IMR-90 (cell line): ENCODE measurements around the gene RIF1. TPM values are rescaled to one million over a fixed set of nuclear protein-coding genes. Genes with fewer than 3 reads are reported as not detected.

Source experiments
- ATAC-seq: fragments of 200-7000 bp; cut with Tn5 transposase; 2 replicates; pipeline ENCODE4 v1.9.1; 2020; ENCODE audit warnings: low read depth, mild to moderate bottlenecking, moderate library complexity
- Bru-seq: library from RNA; stranded (reverse); fragments of 400-500 nt; gene quantifications from one replicate; lab custom pipeline; 2021; lab: Mats Ljungman, UMichigan
- BruChase-seq, 2 experiments: library from RNA; stranded (reverse); fragments of 400-500 nt; gene quantifications; one replicate each; lab custom pipeline; 2021; lab: Mats Ljungman, UMichigan
- BruUV-seq: library from RNA; stranded (reverse); fragments of 400-500 nt; replicated peaks from 2 replicates; lab custom pipeline; 2021; lab: Mats Ljungman, UMichigan
- CTCF ChIA-PET: fragments of 300-600 bp; formaldehyde crosslinking; extraction: SDS; loops from one replicate; lab custom pipeline; 2021; ENCODE audit warnings: antibody characterized with exemption; lab: Yijun Ruan, JAX
- POLR2A ChIA-PET: fragments of 300-600 bp; sonication (Branson Sonifier 250); formaldehyde crosslinking; loops from one replicate; lab custom pipeline; 2022; ENCODE audit warnings: antibody characterized with exemption; ENCODE audit not compliant: unreplicated experiment; lab: Charles Lee
- DNase-seq: peaks from one replicate; pipeline ENCODE4 v3.0.0; 2013
- H2AFZ ChIP-seq: replicated peaks from 2 replicates; pipeline ENCODE3; 2013; ENCODE audit warnings: low read length, mild to moderate bottlenecking; ENCODE audit not compliant: poor library complexity
- H2AK5ac ChIP-seq: 2 replicates; pipeline ENCODE4 v1.6.1; 2013; ENCODE audit warnings: low read depth, low read length, inconsistent platforms
- H2AK9ac ChIP-seq: replicated peaks from 2 replicates; pipeline ENCODE3; 2013; ENCODE audit warnings: mild to moderate bottlenecking, low read depth, low read length, moderate library complexity; ENCODE audit not compliant: poor library complexity
- H2BK120ac ChIP-seq: 2 replicates; pipeline ENCODE4 v1.6.1; 2013; ENCODE audit warnings: low read depth, low read length, inconsistent platforms
- H2BK15ac ChIP-seq: 3 replicates; pipeline ENCODE4 v1.6.1; 2013; ENCODE audit warnings: low read depth, low read length, inconsistent platforms
- H2BK20ac ChIP-seq: 2 replicates; pipeline ENCODE4 v1.6.1; 2013; ENCODE audit warnings: low read depth, mild to moderate bottlenecking, inconsistent platforms, low read length, moderate library complexity
- H2BK5ac ChIP-seq: 2 replicates; pipeline ENCODE4 v1.6.1; 2013; ENCODE audit warnings: mild to moderate bottlenecking, low read depth, low read length, inconsistent platforms; ENCODE audit not compliant: poor library complexity, severe bottlenecking
- H3K14ac ChIP-seq: replicated peaks from 2 replicates; pipeline ENCODE4 v1.6.1; 2013; ENCODE audit warnings: low read depth, low read length, inconsistent platforms
- H3K18ac ChIP-seq: 2 replicates; pipeline ENCODE4 v1.6.1; 2013; ENCODE audit warnings: low read depth, low read length, control low read depth
- H3K23ac ChIP-seq: 2 replicates; pipeline ENCODE4 v1.6.1; 2013; ENCODE audit warnings: low read depth, low read length, inconsistent platforms
- H3K27ac ChIP-seq: 2 replicates; pipeline ENCODE4 v1.5.1; 2013; ENCODE audit warnings: mild to moderate bottlenecking, control low read depth, low read length; ENCODE audit not compliant: insufficient read depth
- H3K27me3 ChIP-seq: 2 replicates; pipeline ENCODE4 v1.6.1; 2013; ENCODE audit warnings: low read length; ENCODE audit not compliant: control insufficient read depth, insufficient read depth
- H3K36me3 ChIP-seq: 2 replicates; pipeline ENCODE4 v1.6.1; 2013; ENCODE audit warnings: low read length, mixed read lengths; ENCODE audit not compliant: control insufficient read depth, insufficient read depth
- H3K4ac ChIP-seq: 2 replicates; pipeline ENCODE4 v1.6.1; 2013; ENCODE audit warnings: low read depth, low read length, inconsistent platforms
- H3K4me1 ChIP-seq: 2 replicates; pipeline ENCODE4 v1.6.1; 2013; ENCODE audit warnings: low read length, mixed read lengths; ENCODE audit not compliant: control insufficient read depth, insufficient read depth
- H3K4me2 ChIP-seq: 2 replicates; pipeline ENCODE4 v1.6.1; 2013; ENCODE audit warnings: low read depth, mild to moderate bottlenecking, control low read depth, low read length, moderate library complexity
- H3K4me3 ChIP-seq: 2 replicates; pipeline ENCODE4 v1.5.1; 2013; ENCODE audit warnings: low read depth, mild to moderate bottlenecking, control low read depth, low read length, moderate library complexity; ENCODE audit not compliant: insufficient read depth
- H3K56ac ChIP-seq: 2 replicates; pipeline ENCODE4 v1.6.1; 2013; ENCODE audit warnings: low read length, inconsistent platforms; ENCODE audit not compliant: insufficient read depth; ENCODE audit errors: extremely low read depth
- H3K79me1 ChIP-seq, 2 experiments: 2 replicates each; pipeline ENCODE4 v1.6.1; 2013; ENCODE audit warnings: low read length in 2 of 2, inconsistent platforms in 1 of 2, low read depth in 1 of 2
- H3K9ac ChIP-seq: 2 replicates; pipeline ENCODE4 v1.6.1; 2013; ENCODE audit warnings: low read depth, low read length, control low read depth
- H3K9me1 ChIP-seq: 2 replicates; pipeline ENCODE4 v1.6.1; 2013; ENCODE audit warnings: low read length, inconsistent platforms; ENCODE audit not compliant: insufficient read depth
- H3K9me3 ChIP-seq: 2 replicates; pipeline ENCODE4 v1.6.1; 2013; ENCODE audit warnings: low read length; ENCODE audit not compliant: control insufficient read depth, insufficient read depth
- H4K20me1 ChIP-seq: 2 replicates; pipeline ENCODE4 v1.6.1; 2013; ENCODE audit warnings: low read length, inconsistent platforms; ENCODE audit not compliant: insufficient read depth
- H4K5ac ChIP-seq: 2 replicates; pipeline ENCODE4 v1.6.1; 2013; ENCODE audit warnings: mild to moderate bottlenecking, low read depth, low read length, control low read depth
- H4K8ac ChIP-seq, 2 experiments: 2 replicates each; pipeline ENCODE4 v1.6.1; 2013; ENCODE audit warnings: low read depth in 2 of 2, low read length in 2 of 2, control low read depth in 1 of 2, inconsistent platforms in 1 of 2
- H4K91ac ChIP-seq: 2 replicates; pipeline ENCODE4 v1.6.1; 2013; ENCODE audit warnings: low read depth, low read length, inconsistent platforms; ENCODE audit not compliant: insufficient read depth
- BHLHE40 ChIP-seq: fragments of 150-350 bp; IDR thresholded peaks from 2 replicates; pipeline ENCODE4 v1.6.1; 2016; ENCODE audit warnings: mild to moderate bottlenecking, low read depth, low read length
- CEBPB ChIP-seq: IDR thresholded peaks from 2 replicates; pipeline ENCODE4 v1.6.1; 2012; ENCODE audit warnings: low read depth, low read length, improper control_type of control experiment
- FOS ChIP-seq: fragments of 150-350 bp; IDR thresholded peaks from 2 replicates; pipeline ENCODE4 v1.6.1; 2016; ENCODE audit warnings: low read depth, low read length
- MAFK ChIP-seq: IDR thresholded peaks from 2 replicates; pipeline ENCODE4 v1.6.1; 2012; ENCODE audit warnings: low read depth, low read length, improper control_type of control experiment
- MAZ ChIP-seq: IDR thresholded peaks from 2 replicates; pipeline ENCODE4 v1.6.1; 2012; ENCODE audit warnings: low read depth, mild to moderate bottlenecking, low read length, improper control_type of control experiment, moderate library complexity, borderline replicate concordance
- MXI1 ChIP-seq: IDR thresholded peaks from 2 replicates; pipeline ENCODE4 v1.6.1; 2012; ENCODE audit warnings: low read depth, mild to moderate bottlenecking, low read length, moderate library complexity, borderline replicate concordance
- RAD21 ChIP-seq: IDR thresholded peaks from 2 replicates; pipeline ENCODE4 v1.6.1; 2012; ENCODE audit warnings: low read length, improper control_type of control experiment
- RCOR1 ChIP-seq: IDR thresholded peaks from 2 replicates; pipeline ENCODE4 v1.6.1; 2012; ENCODE audit warnings: mild to moderate bottlenecking, low read length, improper control_type of control experiment; ENCODE audit not compliant: insufficient replicate concordance
- RFX5 ChIP-seq: IDR thresholded peaks from 2 replicates; pipeline ENCODE4 v1.8.0; 2012; ENCODE audit warnings: low read depth, mild to moderate bottlenecking, low read length, moderate library complexity
- SMC3 ChIP-seq: fragments of 150-350 bp; IDR thresholded peaks from 2 replicates; pipeline ENCODE4 v1.6.1; 2016; ENCODE audit warnings: low read depth, mild to moderate bottlenecking, antibody characterized with exemption, low read length, moderate library complexity
- USF2 ChIP-seq: fragments of 150-350 bp; IDR thresholded peaks from 2 replicates; pipeline ENCODE4 v1.6.1; 2017; ENCODE audit warnings: mild to moderate bottlenecking, antibody characterized with exemption, low read length, low read depth
- WGBS, 2 experiments: methylation state at CpG; one replicate each; pipeline versions ENCODE4 v1.1.5 to v1.1.7; 2013; ENCODE audit warnings: missing lambda C conversion rate in 2 of 2; ENCODE audit not compliant: insufficient read length in 1 of 2; ENCODE audit errors: extremely low coverage in 2 of 2; 5-methylcytosine and 5-hydroxymethylcytosine counted together
- dilution Hi-C: fragments of 300-500 bp; cut with HindIII; formaldehyde crosslinking; loops from one replicate; pipeline ENCODE4 v1.14.3; 2018; ENCODE audit warnings: low sequenced_read_pairs; ENCODE audit not compliant: unreplicated experiment
- in situ Hi-C: fragments of 300-500 bp; cut with MboI; formaldehyde crosslinking; loops from 3 replicates; pipeline ENCODE4 v1.14.3; 2019; ENCODE audit warnings: low sequenced_read_pairs, inconsistent platforms, mixed read lengths
- intact Hi-C: fragments of 100-400 bp; cut with micrococcal nuclease; formaldehyde crosslinking; loops from 2 replicates; pipeline ENCODE4 v1.10.0; 2022
- long read RNA-seq: library from polyadenylated mRNA; unstranded; transcript quantifications from one replicate; pipeline ENCODE4 v2.0.0, GENCODE V29; 2021; ENCODE audit not compliant: unreplicated experiment
- polyA plus RNA-seq, 3 experiments: library from polyadenylated mRNA; depleted of rRNA; stranded (reverse); fragments of >200 nt; gene quantifications; 2 replicates each; pipeline ENCODE4 v1.2.3, GENCODE V29; 2012; ENCODE audit warnings: low replicate concordance in 1 of 3
- total RNA-seq: library from RNA; depleted of rRNA; stranded (reverse); fragments of >200 nt; gene quantifications from 2 replicates; pipeline ENCODE4 v1.2.3, GENCODE V29; 2012; rRNA removed
- TF ChIP-seq, protein P1 (sequence below): fragments of 150-350 bp; IDR thresholded peaks from 2 replicates; pipeline ENCODE4 v1.6.1; 2016; ENCODE audit warnings: low read depth, mild to moderate bottlenecking, low read length, moderate library complexity, borderline replicate concordance

The RIF1 gene
- 43.9 and 53.6 TPM in 2 replicates for total RNA-seq
- polyA plus RNA-seq (2012; rRNA removed): 3.1 and 4.3 TPM in 2 replicates
- polyA plus RNA-seq (2012; cell fraction: cytosol; rRNA removed): 0.33 and 0.48 TPM in 2 replicates
- 1.1 and 8.0 TPM in 2 replicates for polyA plus RNA-seq (2012; cell fraction: nucleus; rRNA removed; ENCODE audit: low replicate concordance)
- percentile 85 among the genes with signal in this experiment for Bru-seq, nascent RNA
- percentile 86 among the genes with signal in this experiment for BruChase-seq, experiment 1, labeled RNA remaining after a 6-hour chase
- percentile 93 among the genes with signal in this experiment for BruChase-seq, experiment 2, labeled RNA remaining after a 2-hour chase
- long read RNA-seq, full-length matches to known transcripts: 1 of 15 reads
- long read RNA-seq, partial matches to known transcripts: 10 of 15 reads
- long read RNA-seq, other reads (novel, unspliced or antisense): 4 of 15 reads

DNA sequence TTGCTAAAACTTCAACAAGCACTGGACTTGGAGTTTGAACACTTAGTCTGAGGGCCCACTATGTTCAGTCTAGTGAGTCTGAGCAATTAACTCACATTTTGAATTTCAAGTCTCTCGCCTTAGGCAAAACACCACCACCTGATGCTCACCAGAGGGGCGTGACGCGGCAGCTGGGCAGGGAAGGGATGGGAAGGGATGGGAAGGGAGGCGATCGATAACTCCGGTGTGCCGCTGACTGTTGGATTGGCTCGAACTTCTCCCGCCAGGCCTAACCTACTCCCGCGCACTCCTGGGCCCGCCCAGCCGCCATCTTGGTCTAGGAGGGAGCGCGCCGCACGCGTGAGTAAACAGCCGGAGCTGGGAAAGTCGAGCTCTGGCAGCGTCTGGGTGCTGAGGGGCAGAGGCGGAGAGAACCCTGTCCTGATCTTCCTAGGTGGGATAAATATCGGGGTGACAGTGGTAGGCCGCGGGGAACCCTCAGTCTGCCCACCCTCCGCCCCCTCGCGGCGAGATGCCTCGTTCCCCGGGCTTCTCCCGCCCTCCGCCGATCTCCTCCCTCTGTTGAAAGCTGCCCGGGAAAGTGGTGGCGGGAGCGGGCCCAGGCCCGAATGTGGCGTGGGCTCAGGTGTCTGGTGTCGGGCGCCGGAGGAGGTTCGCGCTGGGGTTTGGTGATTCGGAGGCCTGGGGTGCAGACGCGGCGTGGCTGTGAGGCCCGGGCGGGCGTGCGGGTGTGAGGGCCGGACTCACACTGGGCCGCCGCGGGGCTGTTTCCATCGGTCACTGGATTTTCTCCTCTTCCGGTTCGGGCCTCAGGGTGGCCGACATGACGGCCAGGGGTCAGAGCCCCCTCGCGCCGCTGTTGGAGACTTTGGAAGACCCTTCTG is at the start of gene RIF1:
Gene RIF1, plus strand, starts transcription at position 302 of the 884 bp plus-strand sequence. Its CDS starts 522 bp downstream, at position 824.
- intact Hi-C loops (loop anchor here (1.0 kb wide), 3 partner anchors 53 to 149 kb away; partner anchors contain the start of genes NMI, RBM43 and TNFAIP6), dilution Hi-C loops (no loop called here), in situ Hi-C loops (loop anchor here (10.0 kb wide), 2 partner anchors 115 to 145 kb away; partner anchors contain the start of gene RBM43)
- Histone ChIP-seq H3K9me3 (no peaks in the 10 kb centered on the region), H2AFZ (peak within 1 kb of the TSS; percentile 97), H4K5ac (peak within 1 kb of the TSS; percentile 69), H2BK20ac (no peak within 1 kb of the TSS), H3K14ac (peak within 1 kb of the TSS; percentile 91), H2BK15ac (peak within 1 kb of the TSS; percentile 43; the same call in 1 of the 3 replicates), H3K36me3 (peaks cover 8% of the 10 kb centered on the region), H3K56ac (peak within 1 kb of the TSS; percentile 88), H3K9me1 (peaks cover 4% of the 10 kb centered on the region; the same call in 1 of the 2 replicates), H3K27ac (peak within 1 kb of the TSS; percentile 91), H3K23ac (peak within 1 kb of the TSS; percentile 91), H2AK9ac (peak within 1 kb of the TSS; percentile 98), H4K91ac (peak within 1 kb of the TSS; percentile 86), H3K18ac (peak within 1 kb of the TSS; percentile 70), H4K8ac (peak within 1 kb of the TSS; percentile 46 to 92), H3K79me1 (peaks cover 0 to 22% of the 10 kb centered on the region in 2 experiments), H4K20me1 (peaks cover 11% of the 10 kb centered on the region), H3K4me3 (peak within 1 kb of the TSS; percentile 87), H2BK5ac (peak within 1 kb of the TSS; percentile 80), H2BK120ac (peak within 1 kb of the TSS; percentile 73), H2AK5ac (peak within 1 kb of the TSS; percentile 72), H3K4me2 (peak within 1 kb of the TSS; percentile 91), H3K4ac (peak within 1 kb of the TSS; percentile 90), H3K9ac (peak within 1 kb of the TSS; percentile 88), H3K4me1 (no peaks in the 10 kb centered on the region), H3K27me3 (no peaks in the 10 kb centered on the region)
- ChIA-PET POLR2A (interaction anchor here (0.6 to 0.7 kb wide), 2 partner anchors 121 to 149 kb away, joined by 3 to 14 read pairs; no protein-coding TSS in a partner anchor), CTCF (interaction anchor here (0.6 kb wide), 2 partner anchors 18 to 1605 kb away, joined by 6 read pairs; no protein-coding TSS in a partner anchor)
- peak; percentile 93 for DNase-seq
- no TSS peak for BruUV-seq
- peak; percentile 98 for ATAC-seq
- 0% methylated on average over 22 of the region's 65 CpGs; no CpG with 5 or more reads in 1 of the 2 experiments for WGBS, 2 experiments
- TF ChIP-seq MAFK (peak; percentile 18; the same call in 1 of the 2 replicates), MXI1 (peak; percentile 90; the same call in 1 of the 2 replicates), BHLHE40 (peak; percentile 85), FOS (no peak), USF2 (peak; percentile 25; the same call in 1 of the 2 replicates), CEBPB (no peak), SMC3 (peak; percentile 26; the same call in 1 of the 2 replicates), MAZ (peak; percentile 85; the same call in 1 of the 2 replicates), RAD21 (no peak; the same call in 1 of the 2 replicates), RFX5 (no peak), RCOR1 (peak; percentile 10)
- TF ChIP-seq, protein P1, sequence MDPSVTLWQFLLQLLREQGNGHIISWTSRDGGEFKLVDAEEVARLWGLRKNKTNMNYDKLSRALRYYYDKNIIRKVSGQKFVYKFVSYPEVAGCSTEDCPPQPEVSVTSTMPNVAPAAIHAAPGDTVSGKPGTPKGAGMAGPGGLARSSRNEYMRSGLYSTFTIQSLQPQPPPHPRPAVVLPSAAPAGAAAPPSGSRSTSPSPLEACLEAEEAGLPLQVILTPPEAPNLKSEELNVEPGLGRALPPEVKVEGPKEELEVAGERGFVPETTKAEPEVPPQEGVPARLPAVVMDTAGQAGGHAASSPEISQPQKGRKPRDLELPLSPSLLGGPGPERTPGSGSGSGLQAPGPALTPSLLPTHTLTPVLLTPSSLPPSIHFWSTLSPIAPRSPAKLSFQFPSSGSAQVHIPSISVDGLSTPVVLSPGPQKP: no peak
